Natural killer cell (primary cell): Measurements from ENCODE around the gene KRTAP21-3. TPM values are rescaled to one million over a fixed set of nuclear protein-coding genes. Genes with fewer than 3 reads are reported as not detected.

Source experiments
- ATAC-seq, 3 donors: fragments of 150-1000 bp in 2 of 3; fragments of 200-7000 bp in 1 of 3; cut with Tn5 transposase; 1 replicate in 1 of 3; 2 replicates in 2 of 3; pipeline ENCODE4 v1.10.0; 2021; ENCODE audit warnings: mild to moderate bottlenecking in 2 of 3, moderate library complexity in 2 of 3
- DNase-seq, 2 donors: peaks; one replicate each; pipeline versions ENCODE4 v3.0.0 to v3.0.0-alpha.2; 2013 to 2021; ENCODE audit warnings: mixed read lengths in 1 of 2
- H3K27ac ChIP-seq: one replicate; pipeline ENCODE4 v1.5.1; 2013; ENCODE audit warnings: mild to moderate bottlenecking, low read length
- H3K27me3 ChIP-seq: one replicate; pipeline ENCODE4 v1.6.1; 2013; ENCODE audit warnings: low read length; ENCODE audit not compliant: control insufficient read depth, insufficient read depth
- H3K36me3 ChIP-seq: one replicate; pipeline ENCODE4 v1.6.1; 2013; ENCODE audit warnings: low read length; ENCODE audit not compliant: control insufficient read depth, insufficient read depth
- H3K4me1 ChIP-seq: one replicate; pipeline ENCODE4 v1.6.1; 2013; ENCODE audit warnings: low read length; ENCODE audit not compliant: control insufficient read depth, insufficient read depth
- H3K4me3 ChIP-seq: one replicate; pipeline ENCODE4 v1.5.1; 2013; ENCODE audit warnings: low read length
- H3K9me3 ChIP-seq: one replicate; pipeline ENCODE4 v1.6.1; 2013; ENCODE audit warnings: low read length; ENCODE audit not compliant: control insufficient read depth, insufficient read depth
- H3K27ac Mint-ChIP-seq, 2 donors: one replicate each; pipeline ENCODE4 v1.8.0; 2022; ENCODE audit warnings: mild to moderate bottlenecking in 2 of 2, mixed read lengths in 2 of 2, moderate library complexity in 1 of 2
- H3K27me3 Mint-ChIP-seq, 2 donors: one replicate each; pipeline ENCODE4 v1.8.0; 2022; ENCODE audit warnings: low read depth in 2 of 2, mixed read lengths in 2 of 2
- H3K36me3 Mint-ChIP-seq: one replicate; pipeline ENCODE4 v1.8.0; 2022; ENCODE audit warnings: mixed read lengths
- H3K4me1 Mint-ChIP-seq, 2 donors: one replicate each; pipeline ENCODE4 v1.8.0; 2022; ENCODE audit warnings: mixed read lengths in 2 of 2
- H3K4me3 Mint-ChIP-seq: one replicate; pipeline ENCODE4 v1.8.0; 2022; ENCODE audit warnings: mild to moderate bottlenecking, moderate library complexity, mixed read lengths
- H3K9me3 Mint-ChIP-seq, 2 donors: one replicate each; pipeline ENCODE4 v1.8.0; 2022; ENCODE audit warnings: mixed read lengths in 2 of 2
- CTCF ChIP-seq: fragments of 200-600 bp; IDR thresholded peaks from one replicate; pipeline ENCODE4 v1.8.0; 2022; ENCODE audit warnings: antibody characterized with exemption
- WGBS: methylation state at CpG from one replicate; pipeline ENCODE4 v1.1.7; 2013; ENCODE audit warnings: missing lambda C conversion rate; ENCODE audit not compliant: insufficient coverage; 5-methylcytosine and 5-hydroxymethylcytosine counted together
- intact Hi-C: fragments of 100-400 bp; cut with micrococcal nuclease; formaldehyde crosslinking; loops from one replicate; pipeline ENCODE4 v1.14.2; 2022
- total RNA-seq, 4 donors: library from RNA; stranded (reverse); fragments of 120-200 nt in 1 of 4; gene quantifications; one replicate each; pipeline versions ENCODE4 v1.2.3 to v1.2.4, GENCODE V29; 2013 to 2022

KRTAP21-3 gene
- total RNA-seq, 3 donors from 2014 or later (not counting 1 experiment from before 2014, with no cell fraction given), result not detected

DNA sequence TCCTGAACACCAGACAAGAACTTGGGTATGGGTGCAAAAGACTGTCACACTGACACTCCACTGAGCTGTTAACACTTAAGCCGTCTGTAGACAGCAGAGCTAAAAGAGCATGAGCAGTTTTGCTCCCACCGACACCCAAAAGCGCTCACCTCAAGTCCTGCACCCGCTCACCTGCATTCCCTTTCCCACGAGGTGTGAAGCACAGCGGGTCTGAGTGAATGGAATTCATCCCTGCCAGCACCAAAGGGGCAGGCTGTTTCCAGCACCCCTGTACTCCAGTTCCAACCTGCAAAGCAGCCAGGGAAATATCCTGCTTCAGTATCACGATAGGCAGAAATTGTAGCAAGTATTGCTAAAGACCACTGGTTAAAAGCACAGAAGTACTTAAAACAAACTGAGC, 28.8 kb downstream of the KRTAP21-3 start:
- WGBS, result 72% methylated on average over 7 of the region's 7 CpGs
- Histone ChIP-seq H3K27me3 (no peaks in the 10 kb centered on the region), H3K36me3 (no peaks in the 10 kb centered on the region), H3K4me3 (no peak overlapping the region), H3K4me1 (no peaks in the 10 kb centered on the region), H3K9me3 (no peaks in the 10 kb centered on the region), H3K27ac (no peak overlapping the region)
- no peak for ATAC-seq
- H3K36me3 Mint-ChIP-seq, result no peaks in the 10 kb centered on the region
- H3K27ac Mint-ChIP-seq, result no peak overlapping the region
- no peak for TF ChIP-seq CTCF
- no peak overlapping the region for H3K4me3 Mint-ChIP-seq
- DNase-seq, result no peak
- no peaks in the 10 kb centered on the region for H3K27me3 Mint-ChIP-seq
- intact Hi-C loops, result no loop called here
- peaks cover 4 to 6% of the 10 kb centered on the region in 2 donors for H3K9me3 Mint-ChIP-seq
- no peaks in the 10 kb centered on the region for H3K4me1 Mint-ChIP-seq

DNA sequence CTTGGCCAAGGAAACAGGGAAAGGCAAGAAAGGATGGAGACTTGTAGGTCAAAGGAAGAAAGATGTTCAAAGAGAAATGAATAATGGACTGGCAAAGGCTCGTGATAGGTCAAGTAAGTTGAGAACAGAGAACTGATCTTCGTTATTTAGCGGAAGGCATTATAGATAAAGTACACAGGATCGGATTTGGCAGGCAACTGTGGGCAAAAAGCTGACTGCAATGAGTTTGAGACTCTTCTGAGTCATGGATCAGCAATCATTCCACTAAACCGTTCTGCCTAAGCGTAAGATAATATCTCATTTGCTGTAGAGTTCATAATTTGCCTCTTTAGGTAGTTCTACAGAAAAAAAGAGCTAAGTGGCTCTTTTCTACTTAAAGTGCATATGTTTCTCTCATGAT, 34.1 kb downstream of the KRTAP21-3 start:
- Mint-ChIP-seq H3K27ac (no peak overlapping the region), H3K27me3 (no peaks in the 10 kb centered on the region), H3K4me3 (no peak overlapping the region), H3K36me3 (no peaks in the 10 kb centered on the region), H3K9me3 (peaks cover 15 to 16% of the 10 kb centered on the region in 2 donors), H3K4me1 (no peaks in the 10 kb centered on the region)
- H3K27me3 ChIP-seq, result no peaks in the 10 kb centered on the region
- H3K9me3 ChIP-seq, result no peaks in the 10 kb centered on the region
- WGBS, result 82% methylated on average over 6 of the region's 6 CpGs
- H3K27ac ChIP-seq, result no peak overlapping the region
- DNase-seq (no peak), ATAC-seq (no peak)
- H3K36me3 ChIP-seq, result no peaks in the 10 kb centered on the region
- H3K4me3 ChIP-seq, result no peak overlapping the region
- TF ChIP-seq CTCF, result no peak
- intact Hi-C loops, result no loop called here
- H3K4me1 ChIP-seq, result no peaks in the 10 kb centered on the region

GRCh38 chr21:30680586-30680985, 38.0 kb downstream of the KRTAP21-3 start:
- no peaks in the 10 kb centered on the region for H3K36me3 Mint-ChIP-seq
- H3K4me1 Mint-ChIP-seq, result no peaks in the 10 kb centered on the region
- Histone ChIP-seq H3K4me3 (no peak overlapping the region), H3K27ac (no peak overlapping the region), H3K27me3 (no peaks in the 10 kb centered on the region), H3K36me3 (no peaks in the 10 kb centered on the region), H3K9me3 (no peaks in the 10 kb centered on the region), H3K4me1 (no peaks in the 10 kb centered on the region)
- DNase-seq, result no peak
- intact Hi-C loops, result no loop called here
- H3K9me3 Mint-ChIP-seq, result peaks cover 20 to 24% of the 10 kb centered on the region in 2 donors
- ATAC-seq, result no peak
- H3K4me3 Mint-ChIP-seq, result no peak overlapping the region
- no peak overlapping the region for H3K27ac Mint-ChIP-seq
- WGBS, result no CpG with 5 or more reads among the region's 1 CpG
- H3K27me3 Mint-ChIP-seq, result no peaks in the 10 kb centered on the region
- TF ChIP-seq CTCF, result no peak

GRCh38 chr21:30676737-30677136, 41.8 kb downstream of the KRTAP21-3 start:
- Mint-ChIP-seq H3K27ac (no peak overlapping the region), H3K4me1 (no peaks in the 10 kb centered on the region), H3K36me3 (no peaks in the 10 kb centered on the region), H3K4me3 (no peak overlapping the region), H3K27me3 (no peaks in the 10 kb centered on the region), H3K9me3 (peaks cover 19 to 21% of the 10 kb centered on the region in 2 donors)
- no peaks in the 10 kb centered on the region for H3K27me3 ChIP-seq
- H3K36me3 ChIP-seq, result no peaks in the 10 kb centered on the region
- no peaks in the 10 kb centered on the region for H3K4me1 ChIP-seq
- TF ChIP-seq CTCF, result no peak
- no peak for DNase-seq
- no peak for ATAC-seq
- no peak overlapping the region for H3K27ac ChIP-seq
- intact Hi-C loops, result no loop called here
- H3K9me3 ChIP-seq, result no peaks in the 10 kb centered on the region
- no peak overlapping the region for H3K4me3 ChIP-seq
